ENCODE data around the gene PIK3C2G. TPM values are rescaled to one million over a fixed set of nuclear protein-coding genes. Genes with fewer than 3 reads are reported as not detected.

PIK3C2G gene
- total and polyA plus RNA-seq, 2 of the 4 experiments (the other 2 are of a cell fraction), result not detected

DNA sequence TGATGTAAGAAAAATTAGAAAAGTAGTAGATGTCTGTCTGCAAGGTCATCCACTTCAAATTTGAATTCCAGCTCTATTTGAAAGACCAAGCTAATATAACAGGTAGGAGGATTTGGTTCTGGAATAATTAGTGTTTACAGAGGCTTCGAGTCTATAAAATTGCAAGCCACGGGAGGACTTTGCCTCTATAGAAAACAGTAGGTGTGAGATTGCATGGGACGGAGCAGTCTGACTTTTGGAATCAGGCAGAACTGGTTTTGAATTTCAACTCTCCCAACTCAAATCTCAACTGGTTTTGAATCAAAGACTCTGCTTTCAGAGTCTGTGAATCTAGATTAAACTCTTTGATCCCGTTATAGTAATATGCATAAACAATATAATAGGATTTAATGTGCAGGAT lies 82.4 kb downstream of the PIK3C2G start:
- Histone ChIP-seq H3K23ac (ENCODE audit: low read depth, low read length) (no peak overlapping the region), H3K4me2 (ENCODE audit: low read depth, low read length) (no peak overlapping the region), H2AFZ (replicated peaks; ENCODE audit: low read length, poor library complexity) (no peak overlapping the region), H2AK5ac (ENCODE audit: low read depth, low read length) (no peak overlapping the region), H3K4me3 (ENCODE audit: insufficient read depth, low read depth, low read length) (no peak overlapping the region), H3K36me3 (ENCODE audit: control insufficient read depth, insufficient read depth, low read length) (no peaks in the 10 kb centered on the region), H2BK5ac (ENCODE audit: low read depth, low read length, poor library complexity, severe bottlenecking) (no peak overlapping the region), H3K9me3 (ENCODE audit: control insufficient read depth, insufficient read depth, low read length) (no peaks in the 10 kb centered on the region), H4K91ac (ENCODE audit: insufficient read depth, low read depth, low read length) (no peak overlapping the region), H3K9ac (ENCODE audit: low read depth, low read length) (no peak overlapping the region), H3K4ac (ENCODE audit: low read depth, low read length) (no peak overlapping the region), H2AK9ac (replicated peaks; ENCODE audit: low read depth, low read length, poor library complexity) (no peak overlapping the region), H3K4me1 (ENCODE audit: control insufficient read depth, insufficient read depth, low read length) (no peaks in the 10 kb centered on the region; the same call in 1 of the 2 replicates), H2BK20ac (ENCODE audit: low read depth, low read length) (no peak overlapping the region), H4K20me1 (ENCODE audit: insufficient read depth, low read length) (no peaks in the 10 kb centered on the region), H3K27me3 (ENCODE audit: control insufficient read depth, insufficient read depth, low read length) (no peaks in the 10 kb centered on the region), H3K56ac (ENCODE audit: extremely low read depth, insufficient read depth, low read length) (no peak overlapping the region), H3K18ac (ENCODE audit: low read depth, low read length) (no peak overlapping the region), H3K9me1 (ENCODE audit: insufficient read depth, low read length) (no peaks in the 10 kb centered on the region; the same call in 1 of the 2 replicates), H2BK15ac (ENCODE audit: low read depth, low read length) (no peak overlapping the region), H3K14ac (replicated peaks; ENCODE audit: low read depth, low read length) (no peak overlapping the region), H3K79me1 (ENCODE audit: low read depth in 1 of 2, low read length in 2 of 2) (no peaks in the 10 kb centered on the region), H4K5ac (ENCODE audit: low read depth, low read length) (no peak overlapping the region), H3K27ac (ENCODE audit: insufficient read depth, low read length) (no peak overlapping the region), H2BK120ac (ENCODE audit: low read depth, low read length) (no peak overlapping the region), H4K8ac (ENCODE audit: low read depth in 2 of 2, low read length in 2 of 2) (no peak overlapping the region)
- in situ Hi-C loops (cut with MboI; ENCODE audit: low sequenced_read_pairs) (no loop called here), dilution Hi-C loops (cut with HindIII; ENCODE audit: low sequenced_read_pairs, unreplicated experiment) (no loop called here), intact Hi-C loops (cut with micrococcal nuclease) (no loop called here)
- no CpG with 5 or more reads among the region's 4 CpGs for WGBS, 2 experiments (ENCODE audit: extremely low coverage in 2 of 2, insufficient read length in 1 of 2)
- ATAC-seq (ENCODE audit: low read depth) (no peak), DNase-seq (no peak)
- POLR2A ChIA-PET (ENCODE audit: unreplicated experiment), result no interaction called here
- CTCF ChIA-PET, result no interaction called here
- no peak for TF ChIP-seq BHLHE40 (IDR thresholded peaks at IDR 0.05; ENCODE audit: low read depth, low read length)
- TF ChIP-seq, protein P1, sequence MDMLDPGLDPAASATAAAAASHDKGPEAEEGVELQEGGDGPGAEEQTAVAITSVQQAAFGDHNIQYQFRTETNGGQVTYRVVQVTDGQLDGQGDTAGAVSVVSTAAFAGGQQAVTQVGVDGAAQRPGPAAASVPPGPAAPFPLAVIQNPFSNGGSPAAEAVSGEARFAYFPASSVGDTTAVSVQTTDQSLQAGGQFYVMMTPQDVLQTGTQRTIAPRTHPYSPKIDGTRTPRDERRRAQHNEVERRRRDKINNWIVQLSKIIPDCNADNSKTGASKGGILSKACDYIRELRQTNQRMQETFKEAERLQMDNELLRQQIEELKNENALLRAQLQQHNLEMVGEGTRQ (IDR thresholded peaks at IDR 0.05; ENCODE audit: low read depth, low read length), result no peak
- BruUV-seq (replicated peaks), result no TSS peak

Data from IMR-90 (cell line).